MM.1S (cell line): ENCODE data around the gene ALS2.

Experiments used
- DNase-seq: peaks from one replicate; pipeline ENCODE4 v3.0.0-alpha.2; 2015
- H2AFZ ChIP-seq: fragments of 300-600 bp; sonication (generic); 2 replicates; pipeline ENCODE4 v1.6.0; 2016; ENCODE audit warnings: antibody characterized with exemption, low read length
- H3F3A ChIP-seq: fragments of 300-600 bp; sonication (generic); 2 replicates; pipeline ENCODE4 v1.6.1; 2016; ENCODE audit warnings: mild to moderate bottlenecking, antibody characterized with exemption, low read length, moderate library complexity, mixed read lengths; ENCODE audit not compliant: insufficient read depth
- H3K27ac ChIP-seq: fragments of 300-600 bp; sonication (generic); 2 replicates; pipeline ENCODE4 v1.5.1; 2016; ENCODE audit warnings: mild to moderate bottlenecking, low read length
- H3K27me3 ChIP-seq: fragments of 300-600 bp; sonication (generic); replicated peaks from 2 replicates; pipeline ENCODE4 v1.6.0; 2016; ENCODE audit warnings: low read length; ENCODE audit not compliant: insufficient read depth
- H3K36me3 ChIP-seq: fragments of 300-600 bp; sonication (generic); replicated peaks from 2 replicates; pipeline ENCODE4 v1.6.1; 2016; ENCODE audit warnings: mild to moderate bottlenecking, low read length, mixed read lengths; ENCODE audit not compliant: insufficient read depth
- H3K4me1 ChIP-seq: fragments of 300-600 bp; sonication (generic); 2 replicates; pipeline ENCODE4 v1.6.1; 2016; ENCODE audit warnings: low read length, mixed read lengths
- H3K4me2 ChIP-seq: fragments of 300-600 bp; sonication (generic); 2 replicates; pipeline ENCODE4 v1.6.0; 2016; ENCODE audit warnings: low read depth, low read length
- H3K4me3 ChIP-seq: fragments of 300-600 bp; sonication (generic); 2 replicates; pipeline ENCODE4 v1.5.1; 2016; ENCODE audit warnings: low read length, mixed read lengths
- H3K79me2 ChIP-seq: fragments of 300-600 bp; sonication (generic); 2 replicates; pipeline ENCODE4 v1.6.1; 2016; ENCODE audit warnings: mixed run types, low read length, mixed read lengths
- H3K9ac ChIP-seq: fragments of 300-600 bp; sonication (generic); 2 replicates; pipeline ENCODE4 v1.6.1; 2016; ENCODE audit warnings: low read length, mixed read lengths
- H3K9me2 ChIP-seq: fragments of 300-600 bp; sonication (generic); replicated peaks from 2 replicates; pipeline ENCODE4 v1.6.1; 2016; ENCODE audit warnings: mild to moderate bottlenecking, low read length, mixed read lengths; ENCODE audit not compliant: insufficient read depth
- H3K9me3 ChIP-seq: fragments of 300-600 bp; sonication (generic); replicated peaks from 2 replicates; pipeline ENCODE4 v1.6.1; 2016; ENCODE audit warnings: mild to moderate bottlenecking, low read length, mixed read lengths; ENCODE audit not compliant: insufficient read depth
- H4K20me1 ChIP-seq: fragments of 300-600 bp; sonication (generic); 2 replicates; pipeline ENCODE4 v1.6.1; 2016; ENCODE audit warnings: mild to moderate bottlenecking, low read length, moderate library complexity, mixed read lengths; ENCODE audit not compliant: insufficient read depth
- CTCF ChIP-seq: fragments of 300-600 bp; sonication (generic); IDR thresholded peaks from 2 replicates; pipeline ENCODE4 v1.5.1; 2016; ENCODE audit warnings: antibody characterized with exemption, low read length, mixed read lengths
- EZH2 ChIP-seq: fragments of 300-600 bp; sonication (generic); optimal IDR thresholded peaks from 2 replicates; pipeline ENCODE3; 2017; ENCODE audit warnings: low read depth, mild to moderate bottlenecking, antibody characterized with exemption, low read length, mixed read lengths
- EZH2phosphoT487 ChIP-seq: fragments of 300-600 bp; sonication (generic); IDR thresholded peaks from 2 replicates; pipeline ENCODE4 v1.6.1; 2018; ENCODE audit warnings: antibody characterized with exemption, low read length

ALS2 gene

GRCh38 chr2:201824212-201824611 is 43.5 kb upstream of the ALS2 start:
- Histone ChIP-seq H4K20me1 (no peaks in the 10 kb centered on the region), H3F3A (no peaks in the 10 kb centered on the region)

GRCh38 chr2:201821080-201821479 is 40.3 kb upstream of the ALS2 start:
- Histone ChIP-seq H4K20me1 (no peaks in the 10 kb centered on the region), H3K9ac (no peak overlapping the region), H3K4me2 (no peak overlapping the region), H2AFZ (no peak overlapping the region), H3K79me2 (no peaks in the 10 kb centered on the region), H3K27ac (no peak overlapping the region), H3K9me3 (no peaks in the 10 kb centered on the region), H3K4me1 (no peaks in the 10 kb centered on the region), H3K27me3 (no peaks in the 10 kb centered on the region), H3K9me2 (no peaks in the 10 kb centered on the region), H3K4me3 (no peak overlapping the region), H3K36me3 (no peaks in the 10 kb centered on the region), H3F3A (no peaks in the 10 kb centered on the region)
- TF ChIP-seq EZH2phosphoT487 (no peak), CTCF (no peak), EZH2 (no peak)
- DNase-seq: no peak

More at GRCh38 chr2:201824212-201824611, 43.5 kb upstream of the ALS2 start:
- no peak for TF ChIP-seq CTCF
- no peak for TF ChIP-seq EZH2phosphoT487
- no peak for TF ChIP-seq EZH2
- H3K9me3 ChIP-seq: no peaks in the 10 kb centered on the region
- no peaks in the 10 kb centered on the region for H3K9me2 ChIP-seq
- no peak for DNase-seq
- H2AFZ ChIP-seq: no peak overlapping the region
- no peak overlapping the region for H3K4me2 ChIP-seq
- no peak overlapping the region for H3K27ac ChIP-seq
- H3K4me3 ChIP-seq: no peak overlapping the region
- H3K79me2 ChIP-seq: no peaks in the 10 kb centered on the region
- H3K36me3 ChIP-seq: no peaks in the 10 kb centered on the region
- no peaks in the 10 kb centered on the region for H3K4me1 ChIP-seq
- no peaks in the 10 kb centered on the region for H3K27me3 ChIP-seq
- no peak overlapping the region for H3K9ac ChIP-seq

- TF ChIP-seq CTCF: no peak
- TF ChIP-seq EZH2: no peak
- TF ChIP-seq EZH2phosphoT487: no peak
- Histone ChIP-seq H3K4me2 (no peak overlapping the region), H3K4me1 (no peaks in the 10 kb centered on the region), H2AFZ (no peak overlapping the region), H3K27me3 (no peaks in the 10 kb centered on the region), H3K9me2 (no peaks in the 10 kb centered on the region), H3K9me3 (no peaks in the 10 kb centered on the region), H3K9ac (no peak overlapping the region), H3K79me2 (no peaks in the 10 kb centered on the region), H4K20me1 (no peaks in the 10 kb centered on the region), H3K36me3 (no peaks in the 10 kb centered on the region), H3K4me3 (no peak overlapping the region), H3F3A (no peaks in the 10 kb centered on the region), H3K27ac (no peak overlapping the region)
- DNase-seq: no peak
Measured at GRCh38 chr2:201820383-201821007, 39.8 kb upstream of the ALS2 start.
